GM12878 (cell line): ENCODE results near the gene CEP97. TPM values are rescaled to one million over a fixed set of nuclear protein-coding genes. Genes with fewer than 3 reads are reported as not detected.

ENCODE experiments used
- BACH1 ChIP-seq: fragments of 450-650 bp; IDR thresholded peaks from 2 replicates; pipeline ENCODE4 v1.6.1; 2017; ENCODE audit warnings: mild to moderate bottlenecking, borderline replicate concordance
- BCL11A ChIP-seq: IDR thresholded peaks from 2 replicates; pipeline ENCODE4 v1.6.1; 2011; ENCODE audit warnings: low read depth, low read length
- BHLHE40 ChIP-seq, 2 experiments: fragments of 450-650 bp in 1 of 2; IDR thresholded peaks; 2 replicates each; pipeline ENCODE4 v1.6.1; 2011 to 2017; ENCODE audit warnings: low read depth in 2 of 2, borderline replicate concordance in 1 of 2, improper control_type of control experiment in 1 of 2, low read length in 1 of 2, mild to moderate bottlenecking in 1 of 2
- CBFB ChIP-seq: IDR thresholded peaks from 2 replicates; pipeline ENCODE4 v1.6.1; 2016; ENCODE audit warnings: antibody characterized with exemption, low read depth
- CBX3 ChIP-seq: fragments of 200-600 bp; sonication (generic); IDR thresholded peaks from 2 replicates; pipeline ENCODE4 v1.6.1; 2016; ENCODE audit warnings: low read depth, borderline replicate concordance
- CEBPB ChIP-seq, 2 experiments: fragments of 150-350 bp in 1 of 2; IDR thresholded peaks; 2 replicates each; pipeline ENCODE4 v1.6.1; 2012 to 2014; ENCODE audit warnings: low read depth in 2 of 2, low read length in 2 of 2, borderline replicate concordance in 1 of 2, inconsistent platforms in 1 of 2
- IKZF2 ChIP-seq, 2 experiments: fragments of 450-650 bp; IDR thresholded peaks; 2 replicates each; pipeline ENCODE4 v1.6.1; 2017; ENCODE audit warnings: mild to moderate bottlenecking in 2 of 2, moderate library complexity in 2 of 2
- JUND ChIP-seq: IDR thresholded peaks from 2 replicates; pipeline ENCODE4 v1.6.1; 2012; ENCODE audit warnings: low read depth, mild to moderate bottlenecking, low read length, improper control_type of control experiment, moderate library complexity
- KLF5 ChIP-seq: fragments of 450-650 bp; IDR thresholded peaks from 2 replicates; pipeline ENCODE4 v1.6.1; 2014; ENCODE audit warnings: mild to moderate bottlenecking; ENCODE audit not compliant: partially characterized antibody
- LARP7 ChIP-seq: fragments of 450-650 bp; IDR thresholded peaks from 2 replicates; pipeline ENCODE4 v1.6.1; 2017; ENCODE audit warnings: mild to moderate bottlenecking
- MTA3 ChIP-seq: IDR thresholded peaks from 2 replicates; pipeline ENCODE4 v1.6.1; 2012; ENCODE audit warnings: low read length, inconsistent platforms, borderline replicate concordance
- PML ChIP-seq: IDR thresholded peaks from 2 replicates; pipeline ENCODE4 v1.6.1; 2012; ENCODE audit warnings: low read length, inconsistent platforms
- POLR2AphosphoS2 ChIP-seq: IDR thresholded peaks from 2 replicates; pipeline ENCODE4 v1.6.1; 2011; ENCODE audit warnings: low read depth, mild to moderate bottlenecking, low read length, improper control_type of control experiment, moderate library complexity
- RAD51 ChIP-seq: fragments of 450-650 bp; IDR thresholded peaks from 2 replicates; pipeline ENCODE4 v1.6.1; 2016; ENCODE audit warnings: moderate library complexity, mild to moderate bottlenecking, inconsistent platforms
- RB1 ChIP-seq: fragments of 450-650 bp; formaldehyde crosslinking; IDR thresholded peaks from 2 replicates; pipeline ENCODE4 v1.6.1; 2017; ENCODE audit warnings: mild to moderate bottlenecking, borderline replicate concordance
- RFX5 ChIP-seq: IDR thresholded peaks from 2 replicates; pipeline ENCODE4 v1.6.1; 2011; ENCODE audit warnings: low read depth, low read length, improper control_type of control experiment
- SIX5 ChIP-seq: IDR thresholded peaks from 2 replicates; pipeline ENCODE4 v1.6.1; 2011; ENCODE audit warnings: mild to moderate bottlenecking, low read depth, low read length, moderate library complexity; ENCODE audit not compliant: severe bottlenecking
- SMC3 ChIP-seq: IDR thresholded peaks from 2 replicates; pipeline ENCODE4 v1.6.1; 2011; ENCODE audit warnings: low read length, improper control_type of control experiment, borderline replicate concordance
- TCF3 ChIP-seq: IDR thresholded peaks from 2 replicates; pipeline ENCODE4 v1.6.1; 2012; ENCODE audit warnings: low read depth, mild to moderate bottlenecking, low read length, borderline replicate concordance; ENCODE audit not compliant: insufficient read depth
- ZBED1 ChIP-seq: IDR thresholded peaks from 2 replicates; pipeline ENCODE4 v1.6.1; 2016; ENCODE audit warnings: borderline replicate concordance
- ZNF274 ChIP-seq: IDR thresholded peaks from one replicate; pipeline ENCODE4 v1.8.0; 2011; ENCODE audit not compliant: insufficient read length, insufficient read depth
- polyA plus RNA-seq, 11 experiments: library from polyadenylated mRNA; depleted of rRNA in 4 of 11; unstranded in 6 of 11; stranded (reverse) in 5 of 11; fragments of >200 nt; fragmentation: Nextera tagmentation in 4 of 11; fragmentation: Illumina TruSeq in 1 of 11; extraction: Ambion mirVana in 4 of 11; extraction: Trizol in 1 of 11; gene quantifications; 1 replicate in 1 of 11; 2 replicates in 10 of 11; pipeline versions ENCODE4 v1.2.1 to v1.2.3, GENCODE V29; 2011 to 2016; ENCODE audit warnings: inconsistent platforms in 2 of 11, missing spikeins in 2 of 11, low read depth in 1 of 11
- total RNA-seq, 4 experiments: library from RNA; depleted of rRNA in 3 of 4; stranded (reverse); fragments of >200 nt in 3 of 4; fragmentation: Illumina TruSeq in 1 of 4; extraction: Trizol in 1 of 4; gene quantifications; 2 replicates each; pipeline versions ENCODE4 v1.2.1 to v1.2.3, GENCODE V29; 2013 to 2021
- TF ChIP-seq, protein P1 (sequence below): IDR thresholded peaks from 2 replicates; pipeline ENCODE4 v1.6.1; 2011; ENCODE audit warnings: low read depth, mild to moderate bottlenecking, low read length, moderate library complexity, borderline replicate concordance; ENCODE audit errors: extremely low read depth
- TF ChIP-seq, protein P2 (sequence below): fragments of 150-350 bp; IDR thresholded peaks from 2 replicates; pipeline ENCODE4 v1.6.1; 2016; ENCODE audit warnings: low read depth, low read length
- TF ChIP-seq, protein P3 (sequence below): fragments of 150-350 bp; IDR thresholded peaks from 2 replicates; pipeline ENCODE4 v1.6.1; 2014; ENCODE audit warnings: mild to moderate bottlenecking, low read depth, low read length
- TF ChIP-seq, protein P4 (sequence below): IDR thresholded peaks from 2 replicates; pipeline ENCODE4 v1.6.1; 2012; ENCODE audit warnings: low read depth, low read length, improper control_type of control experiment

Gene CEP97
- total and polyA plus RNA-seq, 10 of the 15 experiments (the other 5 are each of a cell fraction or from before 2014, with no cell fraction given) = 1.9 to 13.7 (median 5.8) TPM

DNA sequence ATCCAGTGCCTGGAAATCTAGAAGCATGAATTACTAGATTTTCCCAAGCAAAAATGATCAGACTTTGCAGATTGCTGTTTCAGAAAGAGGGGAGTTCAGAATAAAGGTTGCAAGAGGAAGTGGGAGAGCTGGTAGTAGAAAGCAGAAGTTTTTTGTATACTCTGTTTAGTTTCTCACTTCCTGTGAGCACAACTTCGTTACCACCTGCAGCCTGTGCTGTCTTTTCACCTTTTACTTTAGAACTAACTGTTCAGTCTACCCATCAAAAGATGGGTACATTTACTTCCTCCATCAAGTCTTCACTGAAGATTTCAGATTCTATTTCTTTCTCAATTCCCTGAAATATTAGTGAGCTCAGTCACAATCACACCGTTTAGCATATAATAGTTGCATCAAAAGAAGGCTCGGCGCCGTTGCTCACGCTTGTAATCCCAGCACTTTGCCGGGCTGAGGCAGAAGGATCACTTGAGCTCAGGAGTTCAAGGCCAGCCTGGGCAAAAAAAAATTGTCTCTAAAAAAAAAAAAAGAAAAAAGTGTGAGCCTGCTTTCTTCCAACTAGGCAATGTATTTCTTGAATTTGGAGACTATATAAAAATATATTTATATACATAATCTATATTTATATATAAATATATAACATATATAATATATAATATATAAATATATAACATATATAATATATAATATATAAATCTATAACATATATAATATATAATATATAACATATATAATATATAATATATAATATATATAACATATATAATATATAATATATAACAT is 1.8 kb upstream of the CEP97 start (continued):
- peak; percentile 63; the same call in 1 of the 2 replicates for TF ChIP-seq BACH1
- TF ChIP-seq ZBED1 = no peak
- no peak for TF ChIP-seq SIX5
- TF ChIP-seq, protein P1, sequence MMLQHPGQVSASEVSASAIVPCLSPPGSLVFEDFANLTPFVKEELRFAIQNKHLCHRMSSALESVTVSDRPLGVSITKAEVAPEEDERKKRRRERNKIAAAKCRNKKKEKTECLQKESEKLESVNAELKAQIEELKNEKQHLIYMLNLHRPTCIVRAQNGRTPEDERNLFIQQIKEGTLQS = no peak
- TF ChIP-seq TCF3 = peak; percentile 82; the same call in 1 of the 2 replicates
- no peak for TF ChIP-seq KLF5
- TF ChIP-seq, protein P2, sequence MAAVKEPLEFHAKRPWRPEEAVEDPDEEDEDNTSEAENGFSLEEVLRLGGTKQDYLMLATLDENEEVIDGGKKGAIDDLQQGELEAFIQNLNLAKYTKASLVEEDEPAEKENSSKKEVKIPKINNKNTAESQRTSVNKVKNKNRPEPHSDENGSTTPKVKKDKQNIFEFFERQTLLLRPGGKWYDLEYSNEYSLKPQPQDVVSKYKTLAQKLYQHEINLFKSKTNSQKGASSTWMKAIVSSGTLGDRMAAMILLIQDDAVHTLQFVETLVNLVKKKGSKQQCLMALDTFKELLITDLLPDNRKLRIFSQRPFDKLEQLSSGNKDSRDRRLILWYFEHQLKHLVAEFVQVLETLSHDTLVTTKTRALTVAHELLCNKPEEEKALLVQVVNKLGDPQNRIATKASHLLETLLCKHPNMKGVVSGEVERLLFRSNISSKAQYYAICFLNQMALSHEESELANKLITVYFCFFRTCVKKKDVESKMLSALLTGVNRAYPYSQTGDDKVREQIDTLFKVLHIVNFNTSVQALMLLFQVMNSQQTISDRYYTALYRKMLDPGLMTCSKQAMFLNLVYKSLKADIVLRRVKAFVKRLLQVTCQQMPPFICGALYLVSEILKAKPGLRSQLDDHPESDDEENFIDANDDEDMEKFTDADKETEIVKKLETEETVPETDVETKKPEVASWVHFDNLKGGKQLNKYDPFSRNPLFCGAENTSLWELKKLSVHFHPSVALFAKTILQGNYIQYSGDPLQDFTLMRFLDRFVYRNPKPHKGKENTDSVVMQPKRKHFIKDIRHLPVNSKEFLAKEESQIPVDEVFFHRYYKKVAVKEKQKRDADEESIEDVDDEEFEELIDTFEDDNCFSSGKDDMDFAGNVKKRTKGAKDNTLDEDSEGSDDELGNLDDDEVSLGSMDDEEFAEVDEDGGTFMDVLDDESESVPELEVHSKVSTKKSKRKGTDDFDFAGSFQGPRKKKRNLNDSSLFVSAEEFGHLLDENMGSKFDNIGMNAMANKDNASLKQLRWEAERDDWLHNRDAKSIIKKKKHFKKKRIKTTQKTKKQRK = no peak
- TF ChIP-seq IKZF2 (IDR thresholded peaks at IDR 0.05) = peak; percentile 72 to 73
- TF ChIP-seq BHLHE40 (IDR thresholded peaks at IDR 0.05; ENCODE audit: borderline replicate concordance in 1 of 2, low read depth in 2 of 2, low read length in 1 of 2) = no peak
- no peak for TF ChIP-seq CEBPB (IDR thresholded peaks at IDR 0.05; ENCODE audit: borderline replicate concordance in 1 of 2, low read depth in 2 of 2, low read length in 2 of 2)
- TF ChIP-seq CBX3 = no peak
- no peak for TF ChIP-seq RFX5
- TF ChIP-seq POLR2AphosphoS2 = no peak
- TF ChIP-seq, protein P3, sequence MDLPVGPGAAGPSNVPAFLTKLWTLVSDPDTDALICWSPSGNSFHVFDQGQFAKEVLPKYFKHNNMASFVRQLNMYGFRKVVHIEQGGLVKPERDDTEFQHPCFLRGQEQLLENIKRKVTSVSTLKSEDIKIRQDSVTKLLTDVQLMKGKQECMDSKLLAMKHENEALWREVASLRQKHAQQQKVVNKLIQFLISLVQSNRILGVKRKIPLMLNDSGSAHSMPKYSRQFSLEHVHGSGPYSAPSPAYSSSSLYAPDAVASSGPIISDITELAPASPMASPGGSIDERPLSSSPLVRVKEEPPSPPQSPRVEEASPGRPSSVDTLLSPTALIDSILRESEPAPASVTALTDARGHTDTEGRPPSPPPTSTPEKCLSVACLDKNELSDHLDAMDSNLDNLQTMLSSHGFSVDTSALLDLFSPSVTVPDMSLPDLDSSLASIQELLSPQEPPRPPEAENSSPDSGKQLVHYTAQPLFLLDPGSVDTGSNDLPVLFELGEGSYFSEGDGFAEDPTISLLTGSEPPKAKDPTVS = no peak
- no peak for TF ChIP-seq JUND
- TF ChIP-seq BCL11A = peak; percentile 41; the same call in 1 of the 2 replicates
- TF ChIP-seq, protein P4, sequence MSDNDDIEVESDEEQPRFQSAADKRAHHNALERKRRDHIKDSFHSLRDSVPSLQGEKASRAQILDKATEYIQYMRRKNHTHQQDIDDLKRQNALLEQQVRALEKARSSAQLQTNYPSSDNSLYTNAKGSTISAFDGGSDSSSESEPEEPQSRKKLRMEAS = no peak
- no peak for TF ChIP-seq CBFB
- no peak; the same call in 1 of the 2 replicates for TF ChIP-seq MTA3
- TF ChIP-seq RB1 = 0 out of 2 replicates have a peak, but pooled peaks have one; percentile 26
- no peak for TF ChIP-seq LARP7
- TF ChIP-seq SMC3 = no peak; the same call in 1 of the 2 replicates
- 0 out of 2 replicates have a peak, but pooled peaks have one; percentile 32 for TF ChIP-seq PML
- TF ChIP-seq RAD51 = peak; percentile 50; the same call in 1 of the 2 replicates
- no peak for TF ChIP-seq ZNF274
